Measurements from ENCODE around the gene COL15A1.

The COL15A1 gene

DNA sequence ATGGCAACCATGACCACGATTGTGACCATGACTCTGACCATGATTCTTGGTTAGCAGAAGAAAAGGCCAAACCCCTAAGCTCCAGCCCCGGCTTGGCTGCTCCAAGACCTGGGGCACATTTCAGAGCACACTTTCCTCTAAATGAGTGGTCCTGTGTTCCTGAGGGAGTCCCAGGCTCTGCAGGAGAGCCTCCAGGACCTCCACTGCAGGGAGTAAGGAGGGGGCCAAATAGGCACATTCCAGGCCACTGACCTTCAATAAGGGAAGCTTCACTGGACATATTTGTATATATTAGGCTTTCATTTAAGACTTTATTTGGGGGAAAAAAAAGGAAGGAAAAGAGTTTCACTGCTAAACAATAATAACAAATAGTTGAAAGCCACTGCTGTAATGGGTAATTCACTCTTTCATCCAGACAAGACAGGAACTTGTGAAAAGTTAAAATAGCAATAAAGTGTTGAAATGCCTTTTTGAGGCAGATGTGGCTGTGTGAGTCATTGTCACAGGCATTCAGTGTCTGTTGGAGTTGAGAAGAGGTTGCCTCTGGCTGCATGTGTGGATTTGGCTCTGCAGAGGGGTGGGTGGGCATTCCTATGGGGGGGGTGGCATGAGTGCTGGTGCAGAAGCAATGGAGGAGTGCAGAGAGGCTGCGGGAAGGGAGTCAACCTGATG is 97.3 kb downstream of the COL15A1 start:
- DNase-seq, result no peak

DNA sequence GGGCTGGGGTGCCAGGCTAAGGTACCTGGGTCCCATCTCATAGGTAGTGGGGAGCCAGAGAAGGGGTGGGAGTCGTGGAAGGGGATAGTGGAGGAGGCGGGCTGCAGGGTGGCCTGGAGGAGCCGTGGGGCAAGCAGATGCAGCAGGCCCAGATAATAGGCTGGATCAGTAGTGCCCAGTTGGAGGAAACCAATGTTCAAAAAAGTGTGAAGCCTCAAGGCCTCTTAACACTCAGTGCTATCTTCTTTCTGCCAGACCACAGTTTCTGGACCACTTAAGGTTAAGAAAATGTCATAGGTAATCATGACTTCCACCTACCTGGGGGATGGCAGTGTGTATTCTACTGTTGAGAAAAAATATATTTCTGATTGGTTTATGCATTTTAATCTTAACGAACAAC is 97.9 kb downstream of the COL15A1 start:
- DNase-seq, result no peak

DNA sequence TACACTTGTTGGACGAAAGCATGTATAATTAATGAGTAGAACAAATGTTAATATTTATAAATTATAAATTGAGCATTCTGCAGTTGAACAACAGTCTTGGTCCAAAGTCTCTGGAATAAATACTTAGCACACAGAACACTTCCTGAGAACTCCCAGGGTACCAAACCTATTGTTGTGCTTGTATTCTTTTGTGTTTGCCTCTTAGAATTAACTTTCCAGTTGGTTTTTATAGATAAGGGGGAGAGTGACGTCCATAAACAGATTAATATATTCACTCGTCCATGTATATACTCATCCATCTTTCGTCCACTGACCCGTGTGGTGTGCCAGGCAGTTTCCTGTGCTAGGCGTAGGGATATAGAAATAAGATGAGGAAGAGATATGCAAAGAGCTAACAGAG is 98.9 kb downstream of the COL15A1 start:
- DNase-seq, result no peak

DNA sequence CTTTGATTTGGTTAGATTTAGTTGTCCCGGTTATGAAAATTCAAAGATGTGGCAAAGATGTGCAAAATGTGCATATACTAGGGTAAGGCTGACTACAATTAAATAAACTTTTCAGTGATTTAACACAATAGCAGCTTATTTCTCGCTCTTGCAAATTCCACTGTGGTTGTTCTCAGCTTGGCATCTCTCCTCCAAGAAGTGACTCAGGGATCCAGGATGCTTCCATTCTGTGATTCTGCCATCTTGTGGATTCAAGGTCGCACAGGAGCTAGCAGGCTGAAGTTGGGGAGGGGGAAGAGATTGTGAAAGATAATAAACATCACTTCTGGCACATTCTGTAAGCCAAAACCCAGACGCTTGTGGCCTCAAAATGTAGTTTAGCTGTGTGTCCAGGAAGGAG is 101.1 kb downstream of the COL15A1 start:
- DNase-seq, result no peak

DNA sequence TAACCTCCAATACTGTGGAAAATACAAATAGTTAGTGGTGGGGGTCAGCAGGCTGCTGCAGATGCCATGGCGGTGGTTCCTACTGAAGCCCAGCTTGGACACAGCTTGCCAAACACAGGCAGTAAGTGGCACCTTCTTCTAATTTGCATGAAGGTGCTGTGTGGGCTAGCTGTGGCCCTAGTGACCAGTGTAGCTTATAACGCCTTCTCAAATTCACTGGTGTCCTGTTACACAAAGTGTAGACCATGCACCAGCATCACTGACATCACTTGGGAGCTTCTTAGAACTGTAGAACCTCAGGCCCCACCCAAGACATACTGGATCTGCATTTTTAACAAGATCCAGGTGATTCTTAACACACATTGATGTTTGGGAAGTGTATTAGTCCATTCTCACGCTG is 102.4 kb downstream of the COL15A1 start:
- DNase-seq, result no peak

DNA sequence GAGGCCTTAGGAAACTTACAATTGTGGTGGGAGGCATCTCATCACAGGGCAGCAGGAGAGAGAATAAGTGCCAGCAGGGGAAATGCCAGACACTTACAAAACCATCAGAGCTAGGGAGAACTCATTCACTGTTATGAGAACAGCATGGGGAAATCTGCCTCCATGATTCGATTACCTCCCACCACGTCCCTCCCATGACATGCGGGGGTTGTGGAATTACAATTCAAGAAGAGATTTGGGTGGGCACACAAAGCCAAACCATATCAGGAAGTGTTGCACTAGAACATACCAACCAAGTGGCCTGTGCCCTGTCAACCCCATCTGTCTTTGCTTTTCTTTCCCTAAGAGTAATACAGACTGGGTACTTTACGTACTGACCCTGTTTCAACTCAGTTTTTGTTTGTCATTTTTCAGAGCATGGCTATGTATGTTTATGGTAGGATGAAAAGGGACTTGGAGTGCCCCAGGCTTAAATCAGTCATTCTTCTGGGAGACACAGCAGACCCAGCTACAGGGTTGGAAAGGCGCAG is 102.9 kb downstream of the COL15A1 start:
- no peak for DNase-seq

DNA sequence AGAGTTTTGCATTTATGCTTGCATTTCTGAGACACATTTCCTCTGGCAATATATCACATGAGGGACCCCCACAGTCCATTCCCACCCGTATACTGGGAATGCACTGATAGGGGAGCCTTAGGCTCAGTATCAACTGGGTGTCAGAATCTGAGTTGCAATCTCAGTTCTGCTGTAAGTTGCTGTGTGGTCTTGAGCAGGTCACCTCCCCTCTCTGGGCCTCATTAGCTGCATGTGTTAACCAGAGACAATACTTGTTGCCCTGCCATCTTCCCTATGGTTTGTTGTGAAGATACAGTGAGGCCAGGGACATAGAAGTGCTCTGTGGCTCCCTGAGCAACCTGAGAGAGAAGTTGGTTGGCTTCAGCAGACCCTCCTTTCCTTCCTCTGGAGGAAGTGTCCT is 105.5 kb downstream of the COL15A1 start:
- no peak for DNase-seq

DNA sequence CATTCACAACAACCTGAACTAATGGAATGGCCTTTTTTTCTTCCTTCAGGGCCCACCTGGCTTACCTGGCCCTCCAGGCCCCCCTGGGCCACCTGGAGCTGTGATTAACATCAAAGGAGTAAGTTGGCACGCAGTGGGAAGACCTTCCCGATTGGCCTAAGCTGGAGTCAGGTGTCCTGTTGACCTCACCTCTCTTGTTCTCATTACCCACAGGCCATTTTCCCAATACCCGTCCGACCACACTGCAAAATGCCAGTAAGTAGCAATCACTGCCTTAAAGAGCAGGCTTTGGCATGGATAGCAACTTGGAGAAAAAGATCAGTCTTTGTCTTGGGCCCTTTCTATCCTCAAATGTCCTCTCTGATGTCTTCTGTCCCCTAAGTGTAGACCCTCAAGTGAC is 105.9 kb downstream of the COL15A1 start:
- no peak for DNase-seq

DNA sequence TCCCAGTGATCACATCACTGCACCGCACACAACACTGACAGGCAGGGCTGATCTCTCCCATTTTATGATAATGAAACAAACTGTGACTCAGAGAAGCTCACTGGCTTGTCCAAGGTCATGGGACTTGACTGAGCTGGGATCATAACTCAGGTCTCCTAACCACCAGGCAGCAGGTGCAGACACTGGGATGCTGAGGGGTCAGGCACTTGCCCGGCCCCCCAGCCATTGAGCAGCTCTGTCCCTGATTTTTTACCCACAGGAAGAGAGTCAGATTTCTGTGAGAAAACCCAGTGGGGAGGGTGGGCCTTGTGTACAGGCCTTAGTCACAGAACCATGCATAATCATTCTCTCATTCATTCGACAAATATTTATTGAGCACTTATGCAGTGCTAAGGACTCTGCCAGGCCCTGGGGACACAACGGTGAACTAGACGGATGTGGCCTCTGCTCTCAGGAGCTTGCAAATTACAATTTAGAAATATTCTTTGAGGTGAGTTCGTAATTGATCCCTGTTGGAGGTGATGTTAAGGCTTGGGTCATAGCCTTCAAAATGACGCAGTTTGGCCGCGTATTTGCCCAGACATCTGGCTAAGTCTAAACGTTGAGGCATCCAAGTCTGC is 106.7 kb downstream of the COL15A1 start:
- DNase-seq, result no peak

DNA sequence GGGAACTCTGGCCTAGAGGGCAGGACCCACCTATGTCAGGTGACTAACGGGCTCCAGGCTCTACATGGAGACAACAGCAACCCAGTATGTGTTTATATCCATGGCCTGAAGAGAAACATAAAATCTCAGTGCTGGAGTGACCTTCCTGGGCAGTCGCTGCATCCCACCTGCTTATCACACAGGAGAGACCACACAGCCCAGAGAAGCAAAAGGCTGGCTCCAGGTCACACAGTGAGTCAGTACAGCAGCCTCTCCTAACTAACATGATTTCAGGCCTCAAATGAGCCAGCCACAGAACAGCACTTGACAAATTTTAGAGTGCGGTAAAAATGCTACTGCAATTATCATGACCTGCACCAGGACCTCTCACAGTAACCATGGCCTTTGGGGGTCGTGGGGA is 107.2 kb downstream of the COL15A1 start:
- no peak for DNase-seq

DNA sequence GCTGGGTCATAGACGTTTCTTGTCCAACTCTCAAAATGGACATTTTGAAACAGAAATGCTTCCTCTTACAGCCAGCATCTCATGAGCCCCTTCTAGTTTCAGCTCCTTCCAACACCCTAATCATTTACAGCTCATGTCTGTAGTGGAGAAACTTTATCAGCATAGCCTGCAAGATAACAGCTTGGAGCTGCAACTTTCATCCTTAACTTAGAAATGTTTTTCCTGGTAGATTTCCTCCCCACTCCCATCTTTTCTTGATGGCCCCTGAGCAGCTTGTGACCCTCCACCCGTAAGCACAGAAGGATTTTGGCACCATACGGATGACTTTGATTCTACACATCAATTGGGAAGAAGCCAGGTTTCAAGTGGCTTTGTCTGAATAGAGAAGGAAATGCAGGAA is 107.7 kb downstream of the COL15A1 start:
- no peak for DNase-seq

DNA sequence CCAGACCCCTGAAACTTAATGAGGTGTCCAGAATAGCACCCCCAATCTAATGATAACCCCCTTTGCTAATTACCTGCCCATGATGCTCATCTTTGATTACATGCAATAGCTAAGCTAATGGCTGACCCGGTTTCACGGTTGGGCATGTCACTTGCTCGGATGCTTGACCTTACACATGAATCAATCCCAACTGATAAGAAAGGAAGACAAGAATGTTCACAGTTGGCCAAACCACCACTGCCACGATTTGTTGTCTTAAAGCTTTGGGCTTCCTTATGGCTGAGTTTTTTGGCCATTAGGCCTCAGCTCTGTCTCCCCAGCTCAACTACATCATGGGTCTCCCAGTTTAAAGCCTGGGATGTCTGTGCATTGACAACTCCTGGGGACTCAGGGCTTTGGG is 108.1 kb downstream of the COL15A1 start:
- DNase-seq, result no peak

DNA sequence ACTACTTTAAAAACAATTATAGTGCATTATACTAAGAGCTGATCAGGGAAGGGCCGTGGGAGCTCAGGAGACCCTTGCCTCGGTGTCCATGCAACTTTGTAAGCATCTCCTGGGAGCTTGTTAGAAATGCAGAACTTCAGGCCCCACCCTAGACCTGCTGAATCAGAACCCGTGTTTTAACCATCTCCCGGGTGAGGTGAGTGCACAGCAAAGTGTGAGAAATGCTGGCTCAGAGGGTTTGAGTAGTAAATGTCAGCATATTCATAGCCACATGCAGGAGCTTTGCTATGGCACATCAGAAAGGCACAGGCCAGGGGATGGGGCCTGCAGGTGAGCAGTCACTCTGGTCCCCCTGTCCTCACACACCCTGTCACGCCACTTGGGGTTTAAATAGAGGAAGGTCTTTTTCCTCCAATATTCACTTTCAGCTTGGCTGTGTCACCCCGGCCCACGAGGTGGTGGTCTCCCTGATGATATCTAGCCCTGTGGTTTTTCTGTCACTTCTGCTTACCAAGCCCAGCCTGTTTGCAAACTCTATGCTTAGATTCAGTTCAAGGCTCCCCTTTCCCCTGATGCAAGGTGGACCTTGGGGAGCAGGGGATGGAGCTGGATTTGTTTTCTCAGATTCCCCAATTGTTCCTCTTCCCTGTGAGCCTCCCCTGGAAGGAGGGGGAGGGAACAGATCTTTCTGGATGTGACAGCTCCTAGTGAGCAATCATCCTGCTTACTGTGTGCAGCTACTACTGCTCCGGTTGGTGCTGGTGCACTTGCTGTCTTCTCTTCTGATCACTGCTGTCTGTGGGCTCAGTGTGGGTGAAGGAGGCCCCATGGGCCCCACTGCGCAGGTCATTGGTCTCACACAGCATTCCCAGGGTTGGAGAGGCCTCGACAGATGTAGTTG is 109.4 kb downstream of the COL15A1 start:
- no peak for DNase-seq

DNA sequence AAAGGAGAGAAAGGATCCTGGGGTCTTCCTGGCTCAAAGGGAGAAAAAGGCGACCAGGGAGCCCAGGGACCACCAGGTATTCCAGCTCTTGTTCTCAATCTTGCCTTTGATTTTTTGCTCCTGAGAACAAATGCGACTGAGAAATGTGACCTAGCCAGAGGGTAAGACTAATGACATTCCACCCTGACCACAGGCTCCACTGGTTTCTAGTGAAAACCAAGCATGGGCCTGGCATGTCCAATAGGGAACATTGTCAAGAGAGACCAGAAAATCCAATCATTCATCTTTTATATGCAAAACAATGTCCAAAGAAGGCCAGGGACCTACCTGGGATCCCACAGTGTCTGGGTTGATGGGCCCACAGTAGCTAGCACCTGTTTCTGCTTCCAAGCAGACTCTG is 110.9 kb downstream of the COL15A1 start:
- no peak for DNase-seq

DNA sequence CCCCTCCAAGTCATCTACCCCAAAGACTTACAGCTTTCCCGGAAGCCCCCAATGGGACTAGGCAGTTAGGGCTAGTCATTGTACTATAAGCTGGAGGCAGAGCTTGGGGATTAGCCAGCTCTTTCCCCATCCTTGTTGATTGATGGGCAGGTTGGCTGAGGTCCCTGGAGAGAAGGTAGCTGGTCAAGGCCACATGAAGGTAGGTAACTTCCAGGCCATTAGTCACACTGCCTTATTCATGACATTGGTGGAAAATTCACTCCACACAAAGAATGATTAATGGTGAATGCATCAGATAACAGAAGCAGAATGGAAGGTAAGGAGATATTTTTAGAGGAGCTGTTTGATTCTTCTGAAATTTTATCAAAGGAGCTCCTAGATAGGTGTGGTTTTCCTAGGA is 111.7 kb downstream of the COL15A1 start:
- DNase-seq, result no peak

DNA sequence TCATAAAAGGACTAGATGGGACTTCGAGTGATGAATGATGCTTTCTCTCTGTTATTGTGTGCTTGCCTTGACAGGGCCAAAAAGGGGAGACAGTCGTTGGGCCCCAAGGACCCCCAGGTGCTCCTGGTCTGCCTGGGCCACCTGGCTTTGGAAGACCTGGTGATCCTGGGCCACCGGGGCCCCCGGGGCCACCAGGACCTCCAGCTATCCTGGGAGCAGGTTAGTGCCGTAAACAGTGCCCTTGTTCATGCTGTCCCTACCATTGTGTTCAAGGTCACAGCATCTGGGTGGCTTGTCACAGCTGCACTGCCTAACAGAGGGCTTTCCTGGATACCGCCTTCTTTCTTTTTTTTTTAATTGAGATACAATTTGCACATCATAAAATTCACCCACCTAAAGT is 112.5 kb downstream of the COL15A1 start:
- DNase-seq, result no peak

DNA sequence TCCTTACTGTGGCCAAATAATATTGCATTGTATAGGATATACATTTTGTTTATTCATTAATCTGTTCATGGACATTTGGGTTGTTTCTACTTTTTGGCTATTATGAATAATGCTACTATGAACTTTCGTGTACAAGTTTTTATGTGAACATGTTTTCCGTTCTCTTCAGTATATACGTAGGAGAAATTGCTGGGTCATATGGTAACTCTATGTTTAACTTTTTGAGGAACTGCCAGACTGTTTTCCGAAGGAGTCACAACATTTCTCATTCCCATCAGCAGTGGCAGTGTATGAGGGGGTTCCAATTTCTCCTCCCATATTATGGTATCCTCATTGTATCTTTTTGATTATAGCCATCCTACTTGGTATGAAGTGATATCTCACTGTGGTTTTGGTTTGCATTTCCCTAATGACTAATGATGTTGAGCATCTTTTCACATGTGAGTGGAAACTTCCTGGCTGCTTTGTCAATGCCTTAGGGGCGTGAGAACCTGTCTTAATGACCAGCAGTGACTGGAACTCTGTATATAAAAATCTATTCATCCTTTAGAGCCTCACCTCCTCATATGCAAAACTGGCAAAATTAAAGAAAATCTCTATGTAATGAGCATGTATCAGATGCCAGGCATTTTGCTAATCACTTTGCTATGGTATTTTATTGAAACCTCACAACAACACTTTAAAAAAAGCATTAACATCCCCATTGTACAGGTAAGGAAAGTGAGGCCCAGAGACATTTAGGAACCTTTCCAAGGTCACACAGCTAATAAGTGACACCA is 113.4 kb downstream of the COL15A1 start:
- DNase-seq, result no peak

DNA sequence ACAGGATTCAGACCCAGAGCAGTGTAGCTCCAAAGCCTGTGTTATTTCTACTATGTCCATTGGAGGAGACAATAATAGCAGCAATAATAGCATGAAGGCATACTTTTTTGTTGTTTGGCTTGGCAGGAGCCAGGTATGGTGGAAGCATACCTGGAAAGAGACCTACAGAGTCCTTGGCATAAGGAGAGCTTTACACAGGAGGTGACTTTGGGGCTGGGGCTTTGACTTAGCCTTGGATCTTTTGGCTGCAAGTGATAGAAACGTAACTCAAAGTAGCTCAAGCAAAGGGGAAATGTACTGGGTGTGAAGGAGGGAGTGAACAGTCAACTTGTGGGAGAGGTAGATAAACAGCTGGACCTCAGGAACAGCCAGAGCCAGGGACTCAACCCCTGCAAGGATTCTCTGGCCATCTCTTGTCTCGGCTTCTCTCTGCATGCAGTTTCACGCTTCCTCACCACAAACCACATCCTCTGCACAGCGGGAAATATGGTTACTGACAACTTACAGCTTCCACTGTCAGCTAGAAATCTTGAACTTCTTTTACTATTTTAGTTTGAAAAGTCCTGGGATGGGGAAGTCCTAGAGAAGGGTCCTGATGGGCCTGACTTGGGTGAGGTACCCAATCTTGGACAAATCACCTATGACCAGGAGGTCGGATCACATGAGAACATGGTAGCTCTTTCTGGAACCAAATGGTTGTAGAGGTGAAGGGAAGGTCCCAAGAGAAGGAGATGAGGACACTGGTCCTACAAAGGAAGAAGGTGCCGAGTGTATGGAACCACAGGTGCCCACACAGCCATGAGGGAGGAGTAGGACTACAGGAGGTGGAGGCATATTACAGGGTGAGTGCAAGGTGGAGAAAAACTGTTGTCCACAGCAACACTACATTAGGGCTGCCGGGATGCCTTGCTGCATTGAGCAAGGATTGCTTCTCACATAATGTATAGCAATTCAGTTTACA is 114.2 kb downstream of the COL15A1 start:
- DNase-seq, result no peak

DNA sequence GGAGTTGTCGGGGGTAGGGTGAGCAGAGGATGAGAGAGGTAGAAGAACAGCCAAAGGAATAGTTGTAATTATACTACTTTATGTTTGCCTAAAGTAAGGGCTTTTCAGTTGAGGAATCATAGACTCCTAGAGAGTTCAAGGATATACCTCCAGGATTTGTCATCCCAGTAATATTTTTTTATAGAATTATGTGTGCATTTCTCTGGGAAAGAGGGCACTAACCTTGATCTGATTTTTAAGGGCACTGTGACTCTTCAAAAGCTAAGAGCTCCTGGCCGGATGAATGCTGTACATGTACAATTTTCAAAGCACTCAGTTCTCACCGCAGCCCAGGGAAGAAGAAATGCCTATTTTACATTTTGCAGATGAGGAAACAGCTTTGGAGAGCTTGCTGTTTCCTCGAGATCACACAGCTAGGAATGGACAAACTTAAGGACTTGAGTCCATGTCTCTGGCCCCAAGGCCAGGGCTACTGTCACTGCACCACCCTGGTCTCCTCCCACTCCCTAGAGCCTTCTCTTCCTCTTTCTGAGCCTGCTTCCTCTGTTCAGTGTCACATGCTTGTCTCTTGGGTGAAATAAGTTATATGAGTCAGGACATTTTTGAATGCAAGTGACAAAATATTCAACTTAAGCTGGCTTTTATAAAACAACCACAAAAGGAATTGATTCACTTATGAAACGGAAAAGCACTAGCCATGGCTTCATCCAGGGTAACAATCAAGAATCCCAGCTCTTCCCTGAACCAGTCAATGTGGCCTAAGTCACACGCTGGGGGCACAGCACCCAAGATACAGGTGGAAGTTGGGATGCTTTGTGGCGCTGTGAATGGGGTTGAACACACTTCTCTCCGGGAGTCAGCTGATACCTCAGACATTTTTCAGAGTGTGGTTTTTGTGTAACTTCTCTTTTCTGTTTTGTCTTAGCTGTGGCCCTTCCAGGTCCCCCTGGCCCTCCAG is 115.5 kb downstream of the COL15A1 start:
- DNase-seq, result no peak

DNA sequence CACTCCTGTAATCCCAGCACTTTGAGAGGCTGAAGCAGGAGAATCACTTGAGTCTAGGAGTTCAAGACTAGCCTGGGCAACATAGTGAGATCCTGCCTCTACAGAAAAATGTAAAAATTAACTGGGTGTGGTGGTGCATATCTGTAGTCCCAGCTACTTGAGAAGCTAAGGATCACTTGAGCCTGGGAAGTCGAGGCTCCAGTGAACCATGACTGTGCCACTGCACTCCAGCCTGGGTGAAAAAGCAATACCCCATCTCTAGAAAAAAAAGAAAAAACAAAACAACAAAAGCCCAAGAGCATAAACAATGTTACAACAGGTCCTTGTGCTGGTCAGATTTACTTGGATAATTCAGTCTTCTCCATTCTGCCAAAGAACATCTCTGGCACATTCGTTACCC is 116.9 kb downstream of the COL15A1 start:
- no peak for DNase-seq

DNA sequence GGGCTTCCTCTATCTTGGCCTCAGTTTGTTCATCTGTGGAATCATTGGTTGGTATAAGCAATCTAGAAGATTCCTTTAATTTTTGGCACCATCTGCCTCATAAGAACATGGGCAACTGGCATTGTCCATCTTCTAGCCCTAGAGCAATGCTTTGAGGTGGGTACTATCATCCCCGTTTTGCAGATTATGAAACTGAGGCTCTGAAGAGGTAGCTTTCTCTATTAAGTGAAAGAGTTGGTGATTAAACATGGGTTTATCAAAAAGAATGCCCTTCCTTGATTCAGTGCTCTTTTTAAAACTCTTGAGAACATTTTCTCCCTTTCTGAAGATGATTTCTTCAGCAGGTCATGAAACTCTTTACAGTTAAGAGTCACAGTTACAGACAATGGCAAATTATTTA is 118.8 kb downstream of the COL15A1 start:
- DNase-seq, result no peak

Measured in cortex of kidney (tissue), 1 donor.